ENCODE measurements around the gene KAZN.

The KAZN gene

GRCh38 chr1:14881775-14882672 lies 283.5 kb downstream of the KAZN start:
- no peak overlapping the region for H3K9ac ChIP-seq (ENCODE audit: low read depth in 1 of 2, low read length in 2 of 2)
- no peak overlapping the region for H3K27ac ChIP-seq (ENCODE audit: low read depth in 2 of 2, low read length in 2 of 2)
- H3K4me3 ChIP-seq (ENCODE audit: low read length in 2 of 2), result no peak overlapping the region
- H3K9me3 ChIP-seq (ENCODE audit: control insufficient read depth in 2 of 2, low read length in 2 of 2), result no peaks in the 10 kb centered on the region
- no peaks in the 10 kb centered on the region for H3K36me3 ChIP-seq (ENCODE audit: control insufficient read depth in 2 of 2, insufficient read depth in 2 of 2, low read length in 2 of 2)
- H3K27me3 ChIP-seq (ENCODE audit: control insufficient read depth in 2 of 2, insufficient read depth in 2 of 2, low read length in 2 of 2), result no peaks in the 10 kb centered on the region
- no peaks in the 10 kb centered on the region for H3K4me1 ChIP-seq (ENCODE audit: control insufficient read depth in 2 of 2, insufficient read depth in 2 of 2, low read length in 2 of 2)

GRCh38 chr1:14884614-14885175 lies 286.2 kb downstream of the KAZN start:
- H3K27me3 ChIP-seq (ENCODE audit: control insufficient read depth in 2 of 2, insufficient read depth in 2 of 2, low read length in 2 of 2), result no peaks in the 10 kb centered on the region
- no peaks in the 10 kb centered on the region for H3K9me3 ChIP-seq (ENCODE audit: control insufficient read depth in 2 of 2, low read length in 2 of 2)
- no peak overlapping the region for H3K4me3 ChIP-seq (ENCODE audit: low read length in 2 of 2)
- H3K27ac ChIP-seq (ENCODE audit: low read depth in 2 of 2, low read length in 2 of 2), result no peak overlapping the region
- no peaks in the 10 kb centered on the region for H3K4me1 ChIP-seq (ENCODE audit: control insufficient read depth in 2 of 2, insufficient read depth in 2 of 2, low read length in 2 of 2)
- no peaks in the 10 kb centered on the region for H3K36me3 ChIP-seq (ENCODE audit: control insufficient read depth in 2 of 2, insufficient read depth in 2 of 2, low read length in 2 of 2)
- H3K9ac ChIP-seq (ENCODE audit: low read depth in 1 of 2, low read length in 2 of 2), result no peak overlapping the region

- H3K36me3 ChIP-seq (ENCODE audit: control insufficient read depth in 2 of 2, insufficient read depth in 2 of 2, low read length in 2 of 2), result no peaks in the 10 kb centered on the region
- no peaks in the 10 kb centered on the region for H3K27me3 ChIP-seq (ENCODE audit: control insufficient read depth in 2 of 2, insufficient read depth in 2 of 2, low read length in 2 of 2)
- no peak overlapping the region for H3K4me3 ChIP-seq (ENCODE audit: low read length in 2 of 2)
- H3K9me3 ChIP-seq (ENCODE audit: control insufficient read depth in 2 of 2, low read length in 2 of 2), result no peaks in the 10 kb centered on the region
- no peaks in the 10 kb centered on the region for H3K4me1 ChIP-seq (ENCODE audit: control insufficient read depth in 2 of 2, insufficient read depth in 2 of 2, low read length in 2 of 2)
- H3K27ac ChIP-seq (ENCODE audit: low read depth in 2 of 2, low read length in 2 of 2), result no peak overlapping the region
- H3K9ac ChIP-seq (ENCODE audit: low read depth in 1 of 2, low read length in 2 of 2), result no peak overlapping the region
Observed at GRCh38 chr1:14887044-14887566, 288.6 kb downstream of the KAZN start.

- H3K36me3 ChIP-seq (ENCODE audit: control insufficient read depth in 2 of 2, insufficient read depth in 2 of 2, low read length in 2 of 2), result no peaks in the 10 kb centered on the region
- no peaks in the 10 kb centered on the region for H3K9me3 ChIP-seq (ENCODE audit: control insufficient read depth in 2 of 2, low read length in 2 of 2)
- no peak overlapping the region for H3K4me3 ChIP-seq (ENCODE audit: low read length in 2 of 2)
- no peaks in the 10 kb centered on the region for H3K27me3 ChIP-seq (ENCODE audit: control insufficient read depth in 2 of 2, insufficient read depth in 2 of 2, low read length in 2 of 2)
- H3K27ac ChIP-seq (ENCODE audit: low read depth in 2 of 2, low read length in 2 of 2), result no peak overlapping the region
- H3K9ac ChIP-seq (ENCODE audit: low read depth in 1 of 2, low read length in 2 of 2), result no peak overlapping the region
- H3K4me1 ChIP-seq (ENCODE audit: control insufficient read depth in 2 of 2, insufficient read depth in 2 of 2, low read length in 2 of 2), result no peaks in the 10 kb centered on the region
Observed at GRCh38 chr1:14887764-14888350, 289.4 kb downstream of the KAZN start.

- no peaks in the 10 kb centered on the region for H3K27me3 ChIP-seq (ENCODE audit: control insufficient read depth in 2 of 2, insufficient read depth in 2 of 2, low read length in 2 of 2)
- no peaks in the 10 kb centered on the region for H3K9me3 ChIP-seq (ENCODE audit: control insufficient read depth in 2 of 2, low read length in 2 of 2)
- no peaks in the 10 kb centered on the region for H3K36me3 ChIP-seq (ENCODE audit: control insufficient read depth in 2 of 2, insufficient read depth in 2 of 2, low read length in 2 of 2)
- no peak overlapping the region for H3K27ac ChIP-seq (ENCODE audit: low read depth in 2 of 2, low read length in 2 of 2)
- H3K4me3 ChIP-seq (ENCODE audit: low read length in 2 of 2), result no peak overlapping the region
- H3K4me1 ChIP-seq (ENCODE audit: control insufficient read depth in 2 of 2, insufficient read depth in 2 of 2, low read length in 2 of 2), result no peaks in the 10 kb centered on the region
- H3K9ac ChIP-seq (ENCODE audit: low read depth in 1 of 2, low read length in 2 of 2), result no peak overlapping the region
Observed at GRCh38 chr1:14888374-14888773, 289.9 kb downstream of the KAZN start.

GRCh38 chr1:14889825-14890440 lies 291.4 kb downstream of the KAZN start:
- Histone ChIP-seq H3K9me3 (ENCODE audit: control insufficient read depth in 2 of 2, low read length in 2 of 2) (no peaks in the 10 kb centered on the region), H3K27me3 (ENCODE audit: control insufficient read depth in 2 of 2, insufficient read depth in 2 of 2, low read length in 2 of 2) (no peaks in the 10 kb centered on the region), H3K36me3 (ENCODE audit: control insufficient read depth in 2 of 2, insufficient read depth in 2 of 2, low read length in 2 of 2) (no peaks in the 10 kb centered on the region), H3K27ac (ENCODE audit: low read depth in 2 of 2, low read length in 2 of 2) (no peak overlapping the region), H3K4me3 (ENCODE audit: low read length in 2 of 2) (no peak overlapping the region), H3K4me1 (ENCODE audit: control insufficient read depth in 2 of 2, insufficient read depth in 2 of 2, low read length in 2 of 2) (peaks cover 0 to 3% of the 10 kb centered on the region in 2 donors), H3K9ac (ENCODE audit: low read depth in 1 of 2, low read length in 2 of 2) (no peak overlapping the region)

- Histone ChIP-seq H3K4me1 (ENCODE audit: control insufficient read depth in 2 of 2, insufficient read depth in 2 of 2, low read length in 2 of 2) (peaks cover 0 to 3% of the 10 kb centered on the region in 2 donors), H3K9ac (ENCODE audit: low read depth in 1 of 2, low read length in 2 of 2) (no peak overlapping the region), H3K27me3 (ENCODE audit: control insufficient read depth in 2 of 2, insufficient read depth in 2 of 2, low read length in 2 of 2) (no peaks in the 10 kb centered on the region), H3K4me3 (ENCODE audit: low read length in 2 of 2) (no peak overlapping the region), H3K9me3 (ENCODE audit: control insufficient read depth in 2 of 2, low read length in 2 of 2) (no peaks in the 10 kb centered on the region), H3K27ac (ENCODE audit: low read depth in 2 of 2, low read length in 2 of 2) (no peak overlapping the region), H3K36me3 (ENCODE audit: control insufficient read depth in 2 of 2, insufficient read depth in 2 of 2, low read length in 2 of 2) (no peaks in the 10 kb centered on the region)
Observed at GRCh38 chr1:14891991-14892390, 293.5 kb downstream of the KAZN start.

GRCh38 chr1:14894811-14895560 lies 296.5 kb downstream of the KAZN start:
- H3K9me3 ChIP-seq (ENCODE audit: control insufficient read depth in 2 of 2, low read length in 2 of 2), result no peaks in the 10 kb centered on the region
- no peaks in the 10 kb centered on the region for H3K27me3 ChIP-seq (ENCODE audit: control insufficient read depth in 2 of 2, insufficient read depth in 2 of 2, low read length in 2 of 2)
- peaks cover 0 to 3% of the 10 kb centered on the region in 2 donors for H3K4me1 ChIP-seq (ENCODE audit: control insufficient read depth in 2 of 2, insufficient read depth in 2 of 2, low read length in 2 of 2)
- no peak overlapping the region for H3K4me3 ChIP-seq (ENCODE audit: low read length in 2 of 2)
- H3K9ac ChIP-seq (ENCODE audit: low read depth in 1 of 2, low read length in 2 of 2), result no peak overlapping the region
- no peaks in the 10 kb centered on the region for H3K36me3 ChIP-seq (ENCODE audit: control insufficient read depth in 2 of 2, insufficient read depth in 2 of 2, low read length in 2 of 2)
- no peak overlapping the region for H3K27ac ChIP-seq (ENCODE audit: low read depth in 2 of 2, low read length in 2 of 2)

GRCh38 chr1:14895727-14896126 lies 297.2 kb downstream of the KAZN start:
- H3K27me3 ChIP-seq (ENCODE audit: control insufficient read depth in 2 of 2, insufficient read depth in 2 of 2, low read length in 2 of 2), result no peaks in the 10 kb centered on the region

More at GRCh38 chr1:14895727-14896126, 297.2 kb downstream of the KAZN start:
- Histone ChIP-seq H3K4me3 (ENCODE audit: low read length in 2 of 2) (no peak overlapping the region), H3K27ac (ENCODE audit: low read depth in 2 of 2, low read length in 2 of 2) (no peak overlapping the region), H3K9me3 (ENCODE audit: control insufficient read depth in 2 of 2, low read length in 2 of 2) (no peaks in the 10 kb centered on the region), H3K36me3 (ENCODE audit: control insufficient read depth in 2 of 2, insufficient read depth in 2 of 2, low read length in 2 of 2) (no peaks in the 10 kb centered on the region), H3K4me1 (ENCODE audit: control insufficient read depth in 2 of 2, insufficient read depth in 2 of 2, low read length in 2 of 2) (peaks cover 0 to 3% of the 10 kb centered on the region in 2 donors), H3K9ac (ENCODE audit: low read depth in 1 of 2, low read length in 2 of 2) (no peak overlapping the region)
